ENCODE measurements around the gene GNG5.

DNA sequence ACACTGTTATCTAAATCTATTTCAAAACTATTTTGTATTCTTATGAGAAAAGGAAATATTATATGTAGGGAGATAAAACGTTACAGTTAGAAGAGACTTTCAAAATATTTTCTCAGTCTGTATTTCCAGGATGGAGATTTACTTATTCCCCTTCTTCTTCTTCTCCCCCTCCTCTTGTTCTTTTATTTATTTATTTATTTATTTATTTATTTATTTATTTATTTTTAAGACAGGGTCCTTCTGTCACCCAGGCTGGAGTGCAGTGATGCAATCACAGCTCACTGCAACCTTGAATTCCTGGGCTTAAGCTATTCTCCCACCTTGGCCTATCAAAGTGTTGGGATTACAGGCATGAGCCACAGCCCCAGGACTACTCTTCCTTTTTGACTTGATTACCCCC is 30.2 kb downstream of the GNG5 start:
- TF ChIP-seq GATA2 (IDR thresholded peaks at IDR 0.05; ENCODE audit: low read depth, low read length) (no peak), GATA3 (IDR thresholded peaks at IDR 0.05; ENCODE audit: low read depth, low read length) (no peak)
